Measurements from ENCODE around the gene PPM1J.

GRCh38 chr1:112703706-112704105 lies 11.4 kb downstream of the PPM1J start:
- TF ChIP-seq CTCF (conservative IDR thresholded peaks at IDR 0.05 in 1 of 2, IDR thresholded peaks at IDR 0.05 in 1 of 2; ENCODE audit: low read depth in 1 of 2, low read length in 2 of 2) (no peak), EZH2 (IDR thresholded peaks at IDR 0.05; ENCODE audit: low read length, missing control alignments) (no peak)

Measured in fibroblast of lung (primary cell).